Transverse colon (tissue), 4 donors: ENCODE results near the gene BNIP3. TPM values are rescaled to one million over a fixed set of nuclear protein-coding genes. Genes with fewer than 3 reads are reported as not detected.

ENCODE experiments used
- DNase-seq: peaks from one replicate; pipeline ENCODE4 v3.0.0-alpha.2; 2019
- H3K27ac ChIP-seq, 4 donors: fragments of 200-600 bp; sonication (generic); 2 replicates each; pipeline ENCODE4 v1.5.1; 2016 to 2018; ENCODE audit warnings: inconsistent platforms in 4 of 4
- H3K27me3 ChIP-seq: fragments of 200-600 bp; sonication (generic); 2 replicates; pipeline ENCODE4 v1.5.1; 2017; ENCODE audit warnings: inconsistent platforms
- H3K36me3 ChIP-seq, 4 donors: fragments of 200-600 bp; sonication (generic); 2 replicates each; pipeline ENCODE4 v1.5.1; 2017 to 2019; ENCODE audit warnings: inconsistent platforms in 4 of 4
- H3K4me1 ChIP-seq, 4 donors: fragments of 200-600 bp; sonication (generic); 2 replicates each; pipeline ENCODE4 v1.5.1; 2017 to 2020; ENCODE audit warnings: inconsistent platforms in 4 of 4
- H3K4me3 ChIP-seq, 4 donors: fragments of 200-600 bp; sonication (generic); 1 replicate in 1 of 4; 2 replicates in 3 of 4; pipeline versions ENCODE4 v1.5.1 to v1.6.1; 2017 to 2019; ENCODE audit warnings: inconsistent platforms in 4 of 4
- H3K9me3 ChIP-seq, 2 donors: fragments of 200-600 bp; sonication (generic); 2 replicates each; pipeline ENCODE4 v1.5.1; 2017 to 2019; ENCODE audit warnings: inconsistent platforms in 2 of 2
- CTCF ChIP-seq, 5 experiments: fragments of 200-600 bp in 3 of 5; fragments of 450-650 bp in 2 of 5; sonication (generic) in 3 of 5; IDR thresholded peaks; 1 replicate in 2 of 5; 2 replicates in 3 of 5; pipeline ENCODE4 v1.5.1; 2016 to 2017; ENCODE audit warnings: antibody characterized with exemption in 5 of 5, inconsistent platforms in 3 of 5, mild to moderate bottlenecking in 2 of 5, moderate library complexity in 1 of 5
- EP300 ChIP-seq: sonication (generic); formaldehyde crosslinking; IDR thresholded peaks from one replicate; pipeline ENCODE4 v1.6.1; 2017; ENCODE audit warnings: antibody characterized with exemption, low read depth
- POLR2A ChIP-seq: fragments of 450-650 bp; IDR thresholded peaks from one replicate; pipeline ENCODE4 v1.6.1; 2016; ENCODE audit warnings: antibody characterized with exemption, mild to moderate bottlenecking, moderate library complexity
- POLR2AphosphoS5 ChIP-seq, 3 donors: sonication (generic); formaldehyde crosslinking; IDR thresholded peaks; one replicate each; pipeline ENCODE4 v1.6.1; 2016; ENCODE audit warnings: antibody characterized with exemption in 3 of 3
- WGBS, 2 donors: methylation state at CpG; one replicate each; pipeline ENCODE4 v1.1.5; 2018; ENCODE audit warnings: low coverage in 1 of 2; 5-methylcytosine and 5-hydroxymethylcytosine counted together
- in situ Hi-C, 4 donors: fragments of 200-750 bp; cut with MboI; loops; one replicate each; pipeline versions ENCODE4 v1.15.0 to v1.15.1; 2017; ENCODE audit warnings: low sequenced_read_pairs in 3 of 4, low pct_ligation_motif_present in 1 of 4, low pct_unique_long_range_greater_than_20kb in 1 of 4
- intact Hi-C: fragments of 100-400 bp; cut with DNase I; formaldehyde crosslinking; loops from one replicate; pipeline ENCODE4 v1.15.1; 2023; ENCODE audit warnings: low total_unique reads
- total RNA-seq, 4 donors: library from RNA; depleted of rRNA; stranded (reverse); fragments of >200 nt; gene quantifications; one replicate each; pipeline ENCODE4 v1.1.0, GENCODE V29; 2016

Gene BNIP3
- 10 to 100 TPM in 3 of 4 donors, 1 to 10 TPM in 1; 9.7 to 36.8 (median 27.6) TPM for total RNA-seq

GRCh38 chr10:131981429-131982184 is at the start of gene BNIP3:
Gene BNIP3, minus strand, starts transcription at chr10:131981923. Its CDS starts 117 bp downstream, at chr10:131981806.
- Histone ChIP-seq H3K27me3 (peaks cover 38% of the 10 kb centered on the region), H3K36me3 (no peaks in the 10 kb centered on the region), H3K4me1 (peaks cover 4 to 26% (median 18%) of the 10 kb centered on the region in 4 donors), H3K27ac (peak within 1 kb of the TSS; percentile 71 to 81 (median 76)), H3K4me3 (peak within 1 kb of the TSS; percentile 56 to 92 (median 80)), H3K9me3 (no peaks in the 10 kb centered on the region)
- 4% methylated on average over 10 of the region's 100 CpGs; no CpG with 5 or more reads in 1 of the 2 donors for WGBS, 2 donors
- intact Hi-C loops = no loop called here
- DNase-seq = peak; percentile 93
- in situ Hi-C loops = no loop called here
- TF ChIP-seq CTCF (IDR thresholded peaks at IDR 0.05) = no peak
- peak; percentile 74 for TF ChIP-seq POLR2A
- TF ChIP-seq EP300 = no peak
- peak; percentile 85 to 88 (median 88) for TF ChIP-seq POLR2AphosphoS5 (IDR thresholded peaks at IDR 0.05)

GRCh38 chr10:132030898-132031463 is 49.3 kb upstream of the BNIP3 start:
- WGBS, 2 donors = 74 to 77% methylated on average over 5 to 12 of the region's 12 CpGs
- Histone ChIP-seq H3K9me3 (no peaks in the 10 kb centered on the region), H3K27me3 (peaks cover 61% of the 10 kb centered on the region), H3K27ac (no peak overlapping the region), H3K36me3 (no peaks in the 10 kb centered on the region), H3K4me3 (no peak overlapping the region), H3K4me1 (peaks cover 0 to 2% (median under 1%) of the 10 kb centered on the region in 4 donors)
- in situ Hi-C loops (no loop called here), intact Hi-C loops (no loop called here)
- TF ChIP-seq POLR2A = no peak
- TF ChIP-seq EP300 = no peak
- TF ChIP-seq CTCF (IDR thresholded peaks at IDR 0.05) = no peak
- no peak for TF ChIP-seq POLR2AphosphoS5 (IDR thresholded peaks at IDR 0.05)
- no peak for DNase-seq

GRCh38 chr10:132028706-132029105 is 47.0 kb upstream of the BNIP3 start:
- Histone ChIP-seq H3K4me1 (no peaks in the 10 kb centered on the region), H3K4me3 (no peak overlapping the region), H3K27me3 (peaks cover 63% of the 10 kb centered on the region), H3K9me3 (no peaks in the 10 kb centered on the region), H3K36me3 (no peaks in the 10 kb centered on the region), H3K27ac (no peak overlapping the region)
- intact Hi-C loops = no loop called here
- in situ Hi-C loops = loop anchor here in 1 of 4 donors (10.0 kb wide), 1 partner anchor 134 kb away; no protein-coding TSS in a partner anchor
- DNase-seq = no peak
- TF ChIP-seq EP300 (no peak), CTCF (IDR thresholded peaks at IDR 0.05) (no peak), POLR2A (no peak)
- WGBS, 2 donors = 37 to 50% methylated on average over 1 to 6 of the region's 6 CpGs

GRCh38 chr10:132027423-132027983 is 45.8 kb upstream of the BNIP3 start:
- H3K4me3 ChIP-seq = no peak overlapping the region
- no peaks in the 10 kb centered on the region for H3K9me3 ChIP-seq
- intact Hi-C loops (no loop called here), in situ Hi-C loops (loop anchor here in 1 of 4 donors (10.0 kb wide), 1 partner anchor 133 kb away; no protein-coding TSS in a partner anchor)
- peaks cover 0 to 8% (median 3%) of the 10 kb centered on the region in 4 donors for H3K4me1 ChIP-seq
- H3K27ac ChIP-seq = no peak overlapping the region
- no peak for TF ChIP-seq POLR2AphosphoS5 (IDR thresholded peaks at IDR 0.05)
- no peak for TF ChIP-seq CTCF (IDR thresholded peaks at IDR 0.05)
- TF ChIP-seq POLR2A = no peak
- no peak for TF ChIP-seq EP300
- WGBS, 2 donors = 40 to 62% methylated on average over 1 to 3 of the region's 3 CpGs
- no peak for DNase-seq
- H3K36me3 ChIP-seq = no peaks in the 10 kb centered on the region
- H3K27me3 ChIP-seq = peaks cover 64% of the 10 kb centered on the region
